Measurements from ENCODE around the gene ZBTB11. TPM values are rescaled to one million over a fixed set of nuclear protein-coding genes. Genes with fewer than 3 reads are reported as not detected.
A peak's percentile ranks its signal among the peaks of the same experiment; 100 is the strongest.
"Not testable (repeated sequence)": the region's sequence is repeated elsewhere in the genome, so short reads cannot be mapped to it uniquely, and the experiment has no call there.

The ZBTB11 gene
- total RNA-seq, 1 donor from 2014 or later: 33.5 TPM

DNA sequence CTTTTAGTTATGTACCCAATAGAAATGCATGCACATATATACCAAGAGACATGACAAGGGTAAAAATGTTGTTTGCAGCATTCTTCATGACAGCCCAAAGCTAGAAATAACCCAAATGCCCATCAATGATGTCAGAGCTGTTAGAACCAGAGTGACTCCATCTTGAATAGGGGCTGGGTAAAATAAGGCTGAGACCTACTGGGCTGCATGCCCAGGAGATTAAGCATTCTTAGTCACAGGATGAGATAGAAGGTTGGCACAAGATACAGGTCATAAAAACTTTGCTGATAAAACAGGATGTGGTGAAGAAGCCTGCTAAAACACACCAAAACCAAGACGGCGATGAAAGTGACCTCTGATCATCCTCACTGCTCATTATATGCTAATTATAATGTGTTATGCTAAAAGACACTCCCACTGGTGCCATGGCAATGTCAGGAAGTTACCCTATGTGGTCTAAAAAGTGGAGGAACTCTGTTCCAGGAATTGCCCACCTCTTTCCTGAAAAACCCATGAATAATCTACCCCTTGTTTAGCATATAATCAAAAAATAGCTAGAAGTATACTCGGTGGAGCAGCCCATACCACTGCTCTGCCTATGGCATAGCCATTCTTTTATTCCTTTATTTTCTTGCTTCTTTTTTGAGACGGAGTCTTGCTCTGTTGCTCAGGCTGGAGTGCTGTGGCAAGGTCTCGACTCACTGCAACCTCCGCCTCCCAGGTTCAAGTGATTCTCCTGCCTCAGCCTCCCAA is 32.9 kb downstream of the ZBTB11 start:
- no peak for DNase-seq

DNA sequence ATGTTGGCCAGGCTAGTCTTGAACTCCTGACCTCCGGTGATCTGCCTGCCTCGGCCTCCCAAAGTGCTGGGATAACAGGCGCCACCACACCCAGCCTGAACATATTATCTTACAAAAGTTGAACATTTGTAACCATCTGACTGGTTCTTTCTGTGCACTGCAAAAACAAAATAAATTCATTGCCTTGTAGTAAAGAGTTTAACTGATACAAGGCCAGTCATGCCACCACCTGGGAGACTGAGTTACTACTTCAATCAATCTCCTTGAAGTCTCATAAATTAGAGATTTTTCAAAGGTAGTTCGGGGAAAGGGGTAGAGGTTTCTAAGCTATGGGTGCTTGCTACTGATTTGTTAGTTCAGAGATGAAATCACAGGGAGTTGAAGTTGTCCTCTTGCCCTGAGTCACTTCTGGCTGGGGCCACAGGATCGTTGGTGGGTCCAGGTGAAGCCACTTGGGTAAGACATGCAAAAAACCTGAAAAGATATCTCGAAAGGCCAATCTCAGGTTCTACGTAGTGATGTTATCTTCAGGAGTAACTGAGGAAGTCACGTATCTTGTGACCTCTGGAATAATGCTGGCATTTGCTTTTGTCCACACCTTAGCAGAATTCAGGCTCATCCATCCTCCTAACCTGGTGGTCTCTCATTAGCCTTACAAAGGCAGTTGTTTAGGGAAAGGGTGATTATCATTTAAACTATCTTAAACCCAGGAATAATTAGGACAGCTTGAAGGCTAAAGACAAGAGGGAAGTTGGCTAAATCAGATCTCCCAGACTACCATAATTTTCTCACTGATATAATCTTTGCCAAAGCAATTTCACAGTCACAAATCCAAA is 33.7 kb downstream of the ZBTB11 start:
- DNase-seq: no peak

DNA sequence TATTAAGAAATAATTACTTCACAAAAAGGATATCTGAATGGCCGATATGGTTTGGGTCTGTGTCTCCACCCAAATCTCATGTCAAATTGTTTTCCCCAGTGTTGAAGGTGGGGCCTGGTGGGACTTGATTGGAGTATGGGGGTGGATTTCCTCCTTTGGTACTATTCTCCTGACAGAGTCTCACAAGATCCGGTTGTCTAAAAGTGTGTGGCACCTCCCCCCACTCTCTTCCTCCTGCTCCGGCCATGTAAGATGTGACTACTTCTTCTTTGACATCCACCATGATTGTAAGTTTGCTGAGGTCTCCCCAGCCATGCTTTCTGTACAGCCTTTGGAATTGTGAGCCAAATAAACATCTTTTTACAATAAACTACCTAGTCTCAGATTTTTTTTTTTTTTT is 34.5 kb downstream of the ZBTB11 start:
- no peak for DNase-seq

DNA sequence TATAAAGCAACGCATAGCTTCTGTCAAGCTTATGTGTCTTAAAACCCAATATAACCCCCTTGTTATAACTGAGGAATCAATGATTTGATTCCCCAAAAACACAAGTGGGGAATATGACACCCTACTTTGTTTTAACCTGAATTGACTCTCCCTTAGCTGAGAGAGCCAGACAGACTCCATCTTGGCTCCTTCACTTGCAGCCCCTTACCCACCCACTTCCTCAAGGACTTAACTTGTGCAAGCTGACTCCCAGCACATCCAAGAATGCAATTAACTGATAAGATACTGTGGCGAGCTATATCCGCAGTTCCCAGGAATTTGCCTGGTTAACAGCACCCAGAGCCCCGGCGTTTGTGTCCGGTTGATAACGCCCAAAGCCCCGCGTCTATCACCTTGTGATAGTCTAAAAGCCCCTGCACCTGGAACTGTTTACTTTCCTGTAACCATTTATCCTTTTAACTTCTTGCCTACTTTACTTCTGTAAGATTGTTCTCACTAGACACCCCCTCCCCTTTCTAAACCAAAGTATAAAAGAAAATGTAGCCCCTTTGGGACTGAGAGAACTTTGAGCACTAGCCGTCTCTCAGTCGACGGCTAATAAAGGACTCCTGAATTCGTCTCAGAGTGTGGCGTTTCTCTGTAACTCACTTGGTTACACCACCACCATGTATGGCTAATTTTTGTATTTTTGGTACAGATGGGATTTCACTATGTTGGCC is 35.4 kb downstream of the ZBTB11 start:
- not testable (repeated sequence) for DNase-seq

DNA sequence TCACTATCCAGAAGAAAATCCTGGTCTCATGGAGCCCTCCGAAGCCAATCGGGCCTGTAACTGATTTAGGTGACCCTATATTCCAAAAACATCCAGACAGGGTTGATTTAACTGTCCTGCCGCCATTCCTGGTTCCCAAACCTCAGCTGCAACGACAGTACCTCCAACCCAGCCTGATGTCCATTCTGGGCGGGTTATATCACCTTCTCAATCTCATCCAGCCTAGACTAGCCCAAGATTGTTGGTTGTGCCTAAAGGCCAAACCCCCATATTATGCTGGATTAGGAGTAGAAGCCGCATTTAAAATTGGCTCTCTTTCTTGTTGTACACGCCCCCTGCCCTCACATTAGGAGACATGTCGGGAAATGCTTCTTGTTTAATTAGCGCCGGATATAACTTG is 36.7 kb downstream of the ZBTB11 start:
- DNase-seq: no peak

DNA sequence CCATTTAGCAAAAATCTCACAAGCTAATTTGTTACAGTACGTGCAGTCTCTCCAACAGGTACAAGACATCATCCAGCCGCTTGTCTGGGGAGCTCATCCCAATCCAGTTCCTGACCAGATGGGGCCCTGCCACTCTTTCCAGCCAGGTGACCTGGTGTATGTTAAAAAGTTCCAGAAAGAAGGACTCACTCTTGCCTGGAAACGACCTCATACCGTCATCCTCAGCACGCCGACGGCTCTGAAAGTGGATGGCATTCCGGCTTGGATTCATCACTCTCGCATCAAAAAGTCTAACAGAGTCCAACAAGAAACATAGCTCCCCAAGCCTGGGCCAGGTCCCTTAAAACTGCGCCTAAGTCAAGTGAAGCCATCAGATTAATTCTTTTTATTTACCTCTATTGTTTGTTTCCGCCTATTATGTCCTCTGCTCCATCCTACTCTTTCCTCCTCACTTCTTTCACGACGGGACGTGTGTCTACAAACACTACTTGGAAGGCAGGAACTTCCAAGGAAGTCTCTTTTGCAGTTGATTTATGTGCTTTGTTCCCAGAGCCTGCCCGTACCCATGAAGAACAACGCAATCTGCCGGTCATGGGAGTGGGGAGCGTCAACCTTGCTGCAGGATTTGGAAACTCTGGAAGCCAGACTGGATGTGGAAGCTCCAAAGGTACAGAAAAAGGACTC is 37.5 kb downstream of the ZBTB11 start:
- DNase-seq: no peak

DNA sequence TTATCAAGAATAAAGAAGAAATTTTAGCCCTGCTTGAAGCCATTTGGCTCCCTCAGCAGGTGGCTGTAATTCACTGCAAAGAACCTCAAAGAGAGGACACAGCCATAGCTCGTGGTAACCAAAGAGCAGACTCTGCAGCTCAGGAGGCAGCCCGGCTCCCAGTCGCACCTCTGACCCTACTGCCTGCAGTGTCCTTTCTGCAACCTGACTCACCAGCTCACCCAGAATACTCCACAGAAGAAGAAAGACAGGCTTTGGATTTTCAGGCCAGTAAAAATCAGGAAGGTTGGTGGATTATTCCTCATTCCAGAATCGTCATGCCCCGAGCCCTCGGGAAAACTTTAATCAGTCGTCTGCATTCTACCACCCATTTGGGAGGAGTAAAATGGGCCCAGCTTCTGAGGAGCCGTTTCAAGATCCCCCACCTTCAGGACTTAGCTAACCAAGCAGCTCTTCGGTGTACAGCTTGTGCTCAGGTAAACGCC is 38.6 kb downstream of the ZBTB11 start:
- no peak for DNase-seq

DNA sequence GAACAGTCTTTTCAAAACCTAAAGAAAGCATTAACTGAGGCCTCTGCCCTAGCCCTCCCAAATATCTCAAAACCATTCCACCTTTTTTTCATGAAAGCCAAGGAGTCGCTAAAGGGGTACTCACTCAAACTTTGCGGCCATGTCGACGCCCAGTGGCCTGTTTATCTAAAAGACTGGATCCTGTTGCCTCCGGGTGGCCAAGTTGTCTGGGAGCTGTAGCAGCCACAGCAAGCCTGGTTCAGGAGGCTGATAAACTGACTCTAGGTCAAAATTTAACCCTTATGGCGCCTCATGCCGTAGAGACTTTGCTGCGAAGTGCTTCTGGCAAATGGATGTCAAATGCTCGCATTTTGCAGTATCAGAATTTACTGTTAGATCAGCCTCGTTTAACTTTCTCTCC is 39.5 kb downstream of the ZBTB11 start:
- DNase-seq: no peak

DNA sequence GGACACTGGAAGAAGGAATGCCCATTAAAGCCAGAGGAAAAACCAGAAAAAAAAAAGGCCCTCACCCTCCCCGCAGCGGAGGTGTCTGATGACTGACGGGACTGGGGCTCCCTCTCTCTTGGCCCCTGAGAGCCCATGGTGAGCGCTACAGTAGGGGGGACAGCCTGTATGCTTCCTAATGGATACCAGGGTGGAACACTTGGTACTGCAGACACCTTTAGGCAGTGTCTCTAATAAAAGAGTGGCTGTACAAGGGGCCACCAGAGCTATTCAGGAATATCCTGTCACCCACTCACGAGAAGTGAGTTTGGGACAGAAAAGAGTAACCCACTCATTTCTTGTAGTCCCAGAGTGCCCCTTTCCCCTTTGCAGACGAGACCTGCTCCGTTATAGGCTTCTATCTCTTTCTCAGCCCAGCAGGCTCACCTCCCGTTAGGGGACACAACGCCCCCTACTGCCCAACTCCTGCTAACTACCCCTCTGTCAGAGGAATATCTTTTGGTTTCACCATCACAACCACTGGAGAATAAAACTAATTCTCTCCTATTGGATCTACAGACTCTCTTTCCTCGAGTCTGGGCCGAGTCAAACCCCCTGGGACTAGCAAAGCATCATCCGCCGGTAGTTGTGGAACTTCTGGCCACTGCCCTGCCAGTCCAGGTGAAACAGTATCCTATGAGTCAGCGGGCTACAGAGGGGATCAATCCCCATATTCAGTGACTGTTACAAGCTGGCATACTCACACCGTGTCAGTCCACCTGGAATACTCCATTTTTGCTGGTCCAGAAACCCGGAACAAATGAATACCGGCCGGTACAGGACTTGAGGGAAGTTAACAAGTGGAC is 40.8 kb downstream of the ZBTB11 start:
- peak; percentile 54 for DNase-seq

DNA sequence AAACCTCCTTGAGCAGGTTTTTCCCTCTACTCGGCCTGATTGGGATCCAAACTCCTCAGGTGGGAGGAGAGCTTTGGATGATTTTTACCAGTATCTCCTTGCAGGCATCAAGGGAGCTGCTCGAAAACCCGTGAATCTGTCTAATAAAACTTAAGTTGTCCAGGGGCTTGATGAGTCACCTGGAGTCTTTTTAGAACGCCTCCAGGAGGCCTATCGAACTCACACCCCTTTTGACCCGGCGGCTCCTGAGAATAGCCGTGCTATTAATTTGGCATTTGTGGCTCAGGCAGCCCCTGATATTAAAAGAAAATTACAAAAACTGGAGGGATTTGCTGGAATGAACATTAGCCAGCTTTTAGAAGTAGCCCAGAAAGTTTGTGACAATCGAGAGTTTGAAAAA is 41.6 kb downstream of the ZBTB11 start:
- no peak for DNase-seq

DNA sequence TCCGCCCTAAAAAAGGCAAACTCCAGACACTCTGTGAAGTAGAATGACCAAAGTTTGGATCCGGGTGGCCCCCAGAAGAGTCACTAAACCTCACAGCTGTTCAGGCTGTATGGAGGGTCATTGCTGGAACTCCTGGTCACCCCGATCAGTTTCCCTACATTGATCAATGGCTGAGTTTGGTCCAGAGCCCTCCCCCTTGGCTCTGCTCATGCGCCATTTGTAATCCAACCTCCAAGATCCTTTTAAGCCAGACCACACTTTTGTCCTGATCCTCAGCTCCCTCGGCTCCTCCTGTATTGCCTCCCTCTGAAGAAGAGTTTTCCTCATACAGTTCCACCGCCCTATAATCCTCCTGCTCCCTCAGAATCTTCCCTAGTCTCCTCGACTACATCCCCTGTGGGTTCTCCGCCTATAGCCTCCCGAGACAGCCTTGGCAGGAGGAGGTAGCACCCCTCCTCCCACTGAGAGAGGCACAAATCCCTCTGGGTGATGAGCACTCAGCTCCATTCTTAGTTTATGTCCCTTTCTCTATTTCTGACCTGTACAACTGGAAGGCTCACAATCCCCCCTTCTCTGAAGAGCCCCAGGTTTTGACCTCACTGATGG is 42.2 kb downstream of the ZBTB11 start:
- no peak for DNase-seq

DNA sequence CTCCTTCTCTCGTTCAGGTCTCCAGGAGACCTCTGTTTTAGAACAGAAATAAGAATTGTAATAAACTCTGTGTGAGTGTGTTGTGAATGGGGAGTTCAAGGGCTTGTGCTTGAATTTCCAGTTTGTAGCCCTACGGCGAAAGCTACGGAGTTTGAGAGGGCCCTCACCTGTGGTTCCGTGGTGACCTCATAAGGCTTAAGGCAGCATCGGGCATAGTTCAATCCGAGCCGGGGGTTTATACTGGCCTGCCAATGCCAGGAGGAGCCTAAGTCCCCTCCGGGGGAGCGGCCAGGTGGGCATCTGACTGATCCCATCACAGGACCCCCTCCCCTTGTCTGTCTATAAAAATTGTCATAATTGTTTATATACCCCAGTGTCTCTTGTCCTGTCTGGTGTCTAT is 43.7 kb downstream of the ZBTB11 start:
- no peak for DNase-seq

DNA sequence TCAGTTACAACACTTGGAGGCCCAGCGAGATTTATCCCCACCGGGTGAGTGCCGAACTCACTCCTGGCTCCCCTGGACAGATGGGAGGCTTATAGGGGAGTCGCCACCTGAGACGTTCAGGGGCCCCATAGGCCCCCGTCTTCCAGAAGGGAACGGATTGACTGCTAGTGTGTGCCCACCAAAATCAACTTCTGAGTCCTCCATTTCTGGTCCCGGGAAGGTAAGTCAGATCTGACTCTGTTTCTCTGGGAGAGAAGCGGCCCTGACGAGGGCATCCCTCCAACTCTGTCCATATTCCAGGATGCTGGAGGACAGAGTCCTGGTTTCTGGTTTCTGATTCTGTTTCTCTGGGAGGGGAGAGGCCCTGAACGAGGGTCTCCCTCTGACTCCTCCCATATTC is 44.3 kb downstream of the ZBTB11 start:
- no peak for DNase-seq

DNA sequence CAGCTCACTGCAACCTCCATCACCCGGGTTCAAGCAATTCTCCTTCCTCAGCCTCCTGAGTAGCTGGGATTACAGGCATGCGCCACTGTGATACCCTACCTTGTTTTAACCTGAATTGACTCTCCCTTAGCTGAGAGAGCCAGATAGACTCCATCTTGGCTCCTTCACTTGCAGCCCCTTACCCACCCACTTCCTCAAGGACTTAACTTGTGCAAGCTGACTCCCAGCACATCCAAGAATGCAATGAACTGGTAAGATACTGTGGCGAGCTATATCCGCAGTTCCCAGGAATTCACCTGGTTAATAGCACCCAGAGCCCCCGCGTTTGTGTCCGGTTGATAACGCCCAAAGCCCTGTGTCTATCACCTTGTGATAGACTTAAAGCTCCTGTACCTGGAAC is 45.0 kb downstream of the ZBTB11 start:
- not testable (repeated sequence) for DNase-seq

DNA sequence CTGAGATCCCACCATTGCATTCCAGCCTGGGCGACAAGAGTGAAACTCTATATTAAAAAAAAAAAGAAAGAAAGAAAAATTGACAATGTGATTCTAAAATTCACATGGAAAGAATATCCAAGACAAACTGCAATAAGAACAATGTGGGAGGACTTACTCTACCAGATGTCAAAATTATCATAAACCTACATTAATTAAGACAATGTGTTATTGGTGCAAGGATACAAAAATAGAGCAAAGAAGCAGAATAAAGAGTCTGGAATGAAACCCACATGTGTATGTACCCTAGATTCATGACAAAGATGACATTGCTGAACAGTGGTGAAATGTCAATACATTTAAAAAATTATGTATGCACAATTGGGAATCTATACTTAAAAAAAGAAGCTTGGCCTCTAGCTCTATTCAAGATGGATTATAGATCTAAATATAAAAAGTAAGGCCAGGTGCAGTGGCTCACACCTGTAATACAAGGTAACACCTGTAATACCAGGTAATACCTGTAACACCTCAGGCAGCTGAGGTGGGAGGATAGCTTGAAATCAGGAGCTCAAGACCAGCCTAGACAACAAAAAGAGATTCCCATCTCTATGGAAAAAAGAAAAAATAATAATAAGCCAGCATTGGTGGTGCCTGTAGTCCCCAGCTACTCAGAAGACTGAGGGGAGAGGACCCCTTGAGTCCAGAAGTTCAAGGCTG is 45.7 kb downstream of the ZBTB11 start:
- no peak for DNase-seq

DNA sequence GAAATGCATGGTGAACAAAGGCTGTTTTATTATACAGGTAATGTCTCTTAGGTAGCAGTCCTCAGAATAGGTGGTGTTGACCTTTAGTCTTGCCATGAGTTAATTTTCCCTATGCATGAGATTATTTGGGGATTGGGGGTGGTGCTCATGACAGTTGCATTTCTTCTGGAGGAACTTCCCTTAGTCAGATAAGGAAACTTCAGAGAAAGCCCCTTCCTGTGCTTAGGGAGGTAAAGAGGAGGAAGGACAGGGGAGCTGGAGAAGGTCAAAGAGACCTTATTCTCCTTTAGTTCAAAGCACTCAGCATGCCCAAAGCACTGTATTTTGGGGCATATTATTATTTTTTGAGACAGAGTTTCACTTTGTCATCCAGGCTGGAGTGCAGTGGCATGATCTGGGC is 47.7 kb downstream of the ZBTB11 start:
- DNase-seq: no peak

DNA sequence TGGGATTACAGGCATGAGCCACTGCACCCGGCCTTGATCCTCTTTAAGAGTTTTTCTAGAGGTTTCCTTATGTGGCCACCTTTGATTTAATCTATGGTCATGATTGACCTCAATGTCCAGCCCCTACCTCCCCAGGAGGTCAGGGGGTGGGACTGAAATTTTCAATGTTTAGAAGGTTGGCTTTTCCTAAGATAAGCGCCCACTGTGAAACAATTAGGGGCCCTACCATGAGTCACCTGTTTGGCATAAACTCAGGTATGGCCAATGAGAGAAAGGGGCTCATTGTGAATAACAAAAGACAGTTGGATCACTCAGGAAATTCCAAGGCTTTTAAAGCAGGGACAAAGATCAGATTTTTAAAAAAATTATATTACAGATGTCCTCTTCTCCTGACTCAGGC is 51.1 kb downstream of the ZBTB11 start:
- no peak for DNase-seq

DNA sequence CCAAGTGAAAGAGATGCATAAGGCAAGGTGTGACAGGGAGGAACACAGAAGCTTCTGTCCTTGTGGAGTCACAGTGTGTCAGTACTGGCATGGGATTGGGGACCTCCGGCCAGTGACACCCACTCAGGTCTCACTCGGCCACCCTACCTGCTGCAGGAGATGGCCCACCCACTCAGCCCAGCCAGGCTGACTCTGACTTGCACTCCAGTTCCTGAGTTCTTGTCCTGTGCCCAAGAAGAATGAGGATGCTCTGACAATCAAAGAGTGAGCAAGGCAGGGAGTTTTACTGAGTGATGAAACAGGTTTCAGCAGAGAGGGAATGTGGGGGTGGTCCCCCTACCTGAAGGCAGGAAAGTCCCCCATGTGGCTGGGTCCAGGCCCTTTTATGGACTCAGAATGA is 52.1 kb downstream of the ZBTB11 start:
- DNase-seq: no peak

DNA sequence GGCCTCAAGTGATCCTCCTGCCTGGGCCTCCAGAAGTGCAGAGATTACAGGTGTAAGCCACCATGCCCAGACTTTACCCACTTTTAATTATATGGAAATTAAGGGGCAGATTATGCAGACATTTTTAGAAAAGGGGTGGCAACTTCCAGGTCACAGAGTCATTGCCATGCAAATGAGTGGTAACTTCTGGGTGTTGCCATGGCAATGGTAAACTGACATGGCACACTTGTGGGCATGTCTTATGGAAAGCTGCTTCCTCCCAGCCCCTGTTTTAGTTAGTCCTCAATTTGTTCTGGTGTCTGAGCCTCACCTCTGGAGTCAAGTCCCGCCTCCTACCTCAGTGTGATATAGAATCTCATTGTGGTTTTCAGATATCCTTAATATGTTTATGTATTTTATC is 53.3 kb downstream of the ZBTB11 start:
- DNase-seq: no peak

DNA sequence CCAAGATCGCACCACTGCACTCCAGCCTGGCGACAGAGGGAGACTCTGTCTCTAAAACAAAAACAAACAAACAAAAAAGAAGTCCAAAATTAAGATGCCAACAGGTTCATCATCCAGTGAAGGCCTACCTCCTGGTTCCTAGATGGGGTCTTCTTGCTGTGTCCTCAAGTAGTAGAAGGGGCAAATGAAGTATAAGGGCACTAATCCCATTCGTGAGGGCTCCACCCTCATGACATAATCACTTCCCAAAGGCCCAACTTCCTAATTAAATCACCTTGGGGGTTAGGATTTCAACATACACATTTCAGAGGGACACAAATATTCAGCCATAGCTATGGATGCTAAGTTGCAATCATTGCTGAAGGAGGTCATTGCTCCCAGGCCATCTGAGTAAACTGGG is 57.2 kb downstream of the ZBTB11 start:
- DNase-seq: no peak

Data from tongue (tissue), 2 donors.